HG03103 (cell line): ENCODE results near the gene FUT6.

Experiments
- ATAC-seq: cut with Tn5 transposase; IDR thresholded peaks from one replicate; pipeline ENCODE4 v1.9.1; 2021; ENCODE audit warnings: low read depth; ENCODE audit not compliant: unreplicated experiment

The FUT6 gene

DNA sequence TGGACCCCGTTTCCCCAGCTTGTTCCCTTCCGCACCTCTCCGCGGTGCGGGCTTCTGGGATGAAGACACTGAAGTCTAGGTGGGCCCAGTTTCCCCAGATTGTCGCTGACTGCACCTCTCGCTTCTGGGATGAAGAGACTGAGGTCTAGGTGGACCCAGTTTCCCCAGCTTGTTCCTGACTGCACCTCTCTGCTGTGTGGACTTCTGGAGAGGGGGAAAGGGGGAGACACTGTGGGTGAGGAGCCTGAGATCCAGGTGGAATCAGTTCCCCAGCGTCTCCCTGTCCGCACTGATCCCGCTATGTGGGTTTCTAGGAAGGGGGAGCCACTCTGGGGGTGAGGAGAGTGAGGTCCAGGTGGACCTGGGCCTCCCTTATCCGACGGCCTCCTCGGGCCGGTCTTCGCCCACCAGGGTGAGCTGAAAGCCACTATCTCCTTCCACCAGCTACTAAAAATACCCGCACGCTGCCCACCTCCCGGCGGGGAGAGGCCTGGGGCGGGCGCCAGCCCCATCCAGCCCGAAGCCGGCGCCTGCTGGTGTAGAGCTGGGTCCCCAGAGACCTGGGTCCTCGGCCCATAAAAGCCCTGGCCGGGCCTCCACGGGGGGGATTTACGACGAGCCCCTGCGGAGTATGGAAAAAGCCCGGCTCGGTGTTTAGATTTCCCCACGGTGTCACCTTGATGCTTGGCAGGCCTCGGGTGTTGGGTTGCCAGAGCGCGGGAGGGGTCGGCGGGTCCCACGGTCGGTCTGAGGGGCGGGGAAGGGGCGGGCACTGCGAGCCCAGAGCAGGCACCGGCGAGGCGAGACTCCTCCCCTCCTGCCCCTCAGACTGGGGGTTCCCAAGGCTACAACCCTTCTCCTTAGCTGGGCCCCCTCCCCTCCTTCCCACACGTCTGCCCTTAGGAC is 10.6 kb downstream of the FUT6 start:
- ATAC-seq = no peak

DNA sequence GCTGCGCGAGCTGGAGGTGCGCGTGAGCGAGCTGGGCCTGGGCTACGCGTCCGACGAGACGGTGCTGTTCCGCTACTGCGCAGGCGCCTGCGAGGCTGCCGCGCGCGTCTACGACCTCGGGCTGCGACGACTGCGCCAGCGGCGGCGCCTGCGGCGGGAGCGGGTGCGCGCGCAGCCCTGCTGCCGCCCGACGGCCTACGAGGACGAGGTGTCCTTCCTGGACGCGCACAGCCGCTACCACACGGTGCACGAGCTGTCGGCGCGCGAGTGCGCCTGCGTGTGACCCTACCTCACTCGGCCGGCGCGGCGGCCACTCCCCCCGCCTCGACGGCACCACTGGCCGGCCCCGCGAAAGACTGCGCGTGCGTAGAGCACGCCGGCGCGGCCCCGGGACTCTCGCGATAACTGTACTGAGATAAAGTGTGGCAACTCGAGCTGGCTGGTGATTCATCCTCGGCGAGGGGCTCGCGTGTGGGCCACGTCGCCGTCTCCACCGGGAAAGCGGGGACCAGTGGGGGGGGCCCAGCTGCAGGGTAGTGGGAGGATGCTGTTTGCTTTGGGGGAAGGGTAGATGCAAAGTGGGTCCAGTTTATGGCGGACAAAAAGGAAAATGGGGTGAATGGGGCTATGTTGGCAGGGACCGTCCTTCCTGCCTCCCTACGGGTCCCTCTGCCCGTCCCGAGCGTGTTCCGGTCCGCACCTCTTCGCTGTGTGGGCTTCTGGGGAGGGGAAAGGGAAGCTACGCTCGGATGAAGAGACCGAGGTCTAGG is 11.4 kb downstream of the FUT6 start:
- ATAC-seq = peak; percentile 52

DNA sequence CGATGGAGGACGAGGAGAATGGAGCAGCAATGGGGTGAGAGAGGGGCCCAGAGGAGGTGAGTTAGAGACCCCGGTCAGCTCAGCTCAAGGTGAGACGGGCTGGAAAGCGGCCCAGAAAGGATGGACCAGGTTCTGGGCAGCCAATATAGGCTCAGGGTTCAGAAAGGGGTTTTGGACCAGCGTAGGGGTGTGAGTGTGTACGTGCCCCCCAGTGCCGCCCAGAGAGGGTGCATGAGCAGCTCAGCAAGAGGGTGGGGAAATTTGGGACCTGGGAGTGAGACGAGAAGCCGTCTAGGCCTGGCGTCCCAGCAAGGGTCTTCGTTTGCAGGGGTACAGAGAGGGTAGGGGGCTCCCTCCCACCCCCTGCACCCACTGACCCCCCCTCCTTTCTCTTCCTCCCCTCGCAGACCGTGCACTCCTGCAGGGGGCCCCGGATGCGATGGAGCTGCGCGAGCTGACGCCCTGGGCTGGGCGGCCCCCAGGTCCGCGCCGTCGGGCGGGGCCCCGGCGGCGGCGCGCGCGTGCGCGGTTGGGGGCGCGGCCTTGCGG is 12.1 kb downstream of the FUT6 start:
- no peak for ATAC-seq

DNA sequence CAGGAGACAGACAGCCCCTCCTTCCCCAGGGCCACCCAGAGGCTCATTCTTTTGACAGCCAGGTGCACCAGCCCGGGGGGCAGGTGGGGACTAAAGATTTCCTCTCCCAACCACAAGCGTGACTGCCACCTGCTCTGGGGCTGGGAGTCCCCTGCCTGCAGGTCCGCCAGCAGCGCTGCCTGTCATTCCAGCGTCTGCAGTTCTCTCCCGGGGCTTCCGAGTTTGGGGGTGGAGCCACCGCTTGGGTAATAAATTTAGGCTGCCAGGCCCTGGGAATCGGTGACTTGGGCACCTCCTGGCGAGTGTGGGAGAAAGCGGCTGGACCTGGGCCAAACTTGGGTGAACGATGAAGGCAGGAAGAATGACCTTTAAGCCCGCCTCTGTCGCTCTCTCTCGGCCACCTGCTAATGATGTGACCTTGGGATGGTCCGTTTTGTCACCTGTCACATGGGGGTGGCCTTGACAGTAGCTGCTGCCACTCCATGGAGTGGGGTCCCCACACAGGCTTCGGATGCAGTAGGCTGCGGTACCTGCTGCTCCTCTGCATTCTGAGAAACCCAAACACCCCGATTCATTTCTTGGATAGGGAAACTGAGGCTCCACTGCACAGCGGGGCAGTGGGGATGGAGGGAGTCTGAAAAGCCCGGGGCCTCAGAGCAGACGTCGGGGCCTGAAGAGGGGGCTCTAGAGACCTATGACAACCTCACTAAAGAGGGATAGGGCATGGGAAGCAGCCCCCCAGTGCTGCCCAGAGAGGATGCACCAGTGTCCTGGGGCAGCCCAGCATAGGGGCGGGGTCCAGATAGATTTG is 12.8 kb downstream of the FUT6 start:
- ATAC-seq = no peak

DNA sequence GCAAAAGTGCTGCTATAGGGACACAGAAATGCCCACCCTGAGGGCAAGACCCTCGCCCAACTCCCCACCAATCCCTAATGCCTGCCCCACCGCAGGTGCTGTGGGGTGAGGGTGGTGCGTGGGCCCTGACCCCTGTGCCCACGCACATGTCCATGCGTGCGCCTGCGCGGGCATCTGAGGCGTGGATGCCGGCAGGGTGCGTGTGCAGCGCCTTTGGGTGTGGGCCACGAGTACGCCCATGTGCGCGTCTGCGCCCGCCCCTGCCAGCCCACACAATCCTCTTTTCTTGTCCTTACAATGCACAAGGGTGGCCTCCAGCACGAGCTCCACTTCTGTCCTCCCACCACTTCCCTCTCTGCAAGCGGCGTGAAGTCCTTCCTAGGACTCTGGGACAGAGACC is 14.3 kb downstream of the FUT6 start:
- no peak for ATAC-seq

DNA sequence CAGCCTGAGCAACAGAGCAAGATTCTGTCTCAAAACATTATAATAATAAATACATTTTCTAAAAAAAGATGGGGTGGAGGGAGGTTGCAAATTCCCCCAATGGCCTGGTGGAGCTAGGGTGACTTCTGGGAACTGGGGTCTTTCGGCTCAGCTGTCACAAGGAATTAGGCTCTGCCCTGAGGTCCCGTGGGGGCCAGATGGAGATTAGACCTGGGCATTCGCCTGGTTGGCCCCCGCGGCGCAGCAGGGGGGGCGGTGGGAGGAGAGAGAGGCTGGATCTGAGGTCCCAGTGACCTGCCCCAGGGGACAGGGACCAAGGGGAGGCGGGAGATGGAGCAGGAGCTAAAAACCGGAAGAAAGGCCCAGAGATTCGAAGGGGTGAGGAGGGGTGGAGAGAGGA is 14.8 kb downstream of the FUT6 start:
- ATAC-seq = no peak

DNA sequence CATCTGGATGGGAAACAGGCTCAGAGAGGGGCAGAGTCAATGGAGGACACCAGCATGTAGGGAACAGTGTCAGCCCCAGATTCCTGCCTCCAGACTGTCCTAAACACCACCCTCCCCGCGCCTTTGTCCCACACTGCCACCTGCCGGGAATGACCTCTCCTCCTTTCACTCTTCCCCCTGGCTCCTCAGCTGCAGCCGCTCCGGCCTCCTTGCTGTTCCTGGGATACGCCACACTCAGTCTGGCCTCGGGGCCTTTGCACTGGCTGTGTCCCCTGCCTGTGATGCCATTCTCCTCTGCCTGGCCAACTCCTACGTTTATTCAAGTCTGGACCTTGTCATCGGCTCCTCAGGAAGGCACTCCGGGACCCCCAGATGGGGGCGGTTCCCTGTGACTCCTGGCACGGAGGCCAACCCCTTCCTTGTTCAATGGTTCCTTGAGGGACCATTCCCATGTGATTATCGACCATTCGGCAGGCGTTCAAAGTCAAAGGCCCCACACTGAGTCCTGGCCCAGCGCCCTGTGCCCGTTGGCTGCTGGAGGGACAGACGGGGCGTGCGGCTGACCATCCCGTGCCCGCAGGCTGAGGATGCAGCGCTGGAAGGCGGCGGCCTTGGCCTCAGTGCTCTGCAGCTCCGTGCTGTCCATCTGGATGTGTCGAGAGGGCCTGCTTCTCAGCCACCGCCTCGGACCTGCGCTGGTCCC is 15.8 kb downstream of the FUT6 start:
- no peak for ATAC-seq

DNA sequence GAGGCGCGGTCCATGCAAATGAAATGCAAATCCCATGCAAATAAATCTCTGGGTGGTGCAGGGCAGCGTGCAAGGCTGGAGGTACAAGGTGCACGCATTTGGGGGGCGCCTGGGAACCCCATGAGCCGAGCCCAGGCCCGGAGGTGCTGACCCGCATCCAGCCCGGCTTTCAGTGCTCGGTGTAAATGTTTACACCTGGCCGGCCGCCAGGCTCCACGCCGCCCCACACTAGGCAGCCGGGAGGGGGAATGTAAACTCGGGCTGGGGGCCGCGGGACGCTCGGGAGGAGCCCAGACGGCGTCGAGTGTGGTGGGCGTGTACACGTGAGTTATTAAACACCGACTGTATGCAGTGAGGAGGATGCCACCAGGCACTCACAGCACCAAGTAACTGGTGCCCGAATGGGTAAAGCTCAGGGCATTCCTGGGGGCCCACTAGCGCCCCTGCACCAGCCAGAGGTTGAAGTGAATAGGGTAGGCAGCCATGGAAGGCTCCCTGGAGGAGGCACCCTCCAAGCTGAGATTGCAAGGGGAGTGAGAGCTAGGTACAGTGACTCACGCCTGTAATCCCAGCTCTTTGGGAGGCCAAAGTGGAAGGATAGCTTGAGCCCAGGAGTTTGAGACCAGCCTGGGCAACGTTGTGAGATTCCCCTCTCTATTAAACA is 17.2 kb downstream of the FUT6 start:
- no peak for ATAC-seq

DNA sequence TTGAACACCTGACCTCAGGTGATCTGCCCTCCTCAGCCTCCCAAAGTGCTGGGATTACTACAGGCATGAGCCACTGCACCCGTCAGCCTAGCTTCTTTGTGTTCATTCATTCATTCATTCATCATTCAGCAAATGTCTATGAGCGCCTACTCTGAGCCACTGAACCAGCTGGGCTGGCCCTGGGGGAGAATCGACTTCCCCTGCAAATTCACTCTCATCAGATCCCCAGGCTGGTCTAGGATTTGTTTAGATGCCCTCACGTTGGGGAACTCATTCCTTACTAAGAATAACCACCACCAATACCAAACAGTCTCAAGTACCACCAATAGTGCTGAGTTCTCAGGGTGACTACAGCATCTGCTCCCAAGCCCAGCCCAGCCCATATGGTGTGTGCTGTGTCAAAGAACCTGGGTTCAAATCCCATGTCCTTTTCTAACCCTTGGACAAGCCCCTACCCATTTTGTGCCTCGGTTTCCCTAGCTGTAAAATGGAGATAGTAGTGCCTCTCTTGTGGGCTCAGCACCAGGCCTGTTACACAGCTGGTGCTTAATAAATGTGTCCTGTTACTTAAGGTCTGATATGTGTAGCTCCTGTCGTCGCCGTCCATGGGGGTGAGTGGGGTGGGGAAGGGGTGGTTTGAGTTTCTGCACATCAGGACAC is 17.9 kb downstream of the FUT6 start:
- no peak for ATAC-seq

DNA sequence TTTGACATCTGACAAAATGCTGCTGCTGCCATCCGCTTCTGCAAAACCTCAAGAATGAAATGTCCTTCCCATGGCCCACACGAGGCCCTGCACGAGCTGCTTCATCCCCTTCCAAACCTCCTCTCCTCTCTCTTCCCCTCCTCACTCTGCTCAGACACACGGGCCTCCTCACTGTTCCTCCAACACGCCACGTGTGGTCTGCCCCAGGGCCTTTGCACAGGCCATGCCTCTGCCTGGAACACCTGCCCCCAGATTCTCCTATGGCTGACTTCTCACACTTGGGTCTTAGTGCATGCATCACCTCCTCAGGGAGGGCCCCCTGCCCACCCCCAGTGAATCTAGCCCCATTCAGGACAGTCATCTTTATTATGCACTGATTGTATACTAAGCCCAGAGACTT is 18.7 kb downstream of the FUT6 start:
- ATAC-seq = no peak

DNA sequence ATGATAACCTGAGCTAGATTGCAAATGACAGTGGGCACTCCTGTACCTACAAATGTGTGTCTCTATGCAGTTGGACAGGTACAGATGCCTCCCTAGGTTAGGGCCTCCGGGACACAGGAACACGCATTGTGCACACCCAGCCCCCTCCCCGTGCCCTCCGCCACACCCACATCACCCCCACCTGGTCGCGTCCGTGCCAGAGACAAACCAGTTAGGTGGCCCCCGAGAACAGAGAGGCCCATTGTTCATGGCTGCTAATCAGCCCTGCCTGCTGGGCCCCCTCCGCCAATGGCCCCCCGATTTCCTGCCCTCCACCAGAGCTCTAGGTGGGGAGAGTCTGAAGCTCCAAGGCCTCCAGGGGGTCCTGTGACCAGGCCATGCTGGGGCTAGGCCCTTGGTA is 20.9 kb downstream of the FUT6 start:
- no peak for ATAC-seq

DNA sequence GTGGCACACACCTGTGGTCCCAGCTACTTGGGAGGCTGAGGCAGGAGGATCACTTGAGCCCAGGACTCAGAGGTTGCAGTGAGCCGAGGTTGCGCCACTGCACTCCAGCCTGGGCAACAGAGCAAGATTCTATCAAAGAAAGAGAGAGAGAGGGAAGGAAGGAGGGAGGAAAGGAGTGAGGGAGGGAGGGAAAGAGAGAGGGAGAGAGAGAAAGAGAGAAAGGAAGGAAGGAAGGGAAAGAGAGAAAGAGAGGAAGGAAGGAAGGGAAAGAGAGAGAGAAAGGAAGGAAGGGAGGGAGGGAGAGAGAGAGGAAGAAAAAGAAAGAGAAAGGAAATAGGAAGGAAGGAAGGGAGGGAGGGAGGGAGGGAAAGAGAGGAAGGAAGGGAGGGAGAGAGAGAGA is 22.3 kb downstream of the FUT6 start:
- ATAC-seq = no peak

DNA sequence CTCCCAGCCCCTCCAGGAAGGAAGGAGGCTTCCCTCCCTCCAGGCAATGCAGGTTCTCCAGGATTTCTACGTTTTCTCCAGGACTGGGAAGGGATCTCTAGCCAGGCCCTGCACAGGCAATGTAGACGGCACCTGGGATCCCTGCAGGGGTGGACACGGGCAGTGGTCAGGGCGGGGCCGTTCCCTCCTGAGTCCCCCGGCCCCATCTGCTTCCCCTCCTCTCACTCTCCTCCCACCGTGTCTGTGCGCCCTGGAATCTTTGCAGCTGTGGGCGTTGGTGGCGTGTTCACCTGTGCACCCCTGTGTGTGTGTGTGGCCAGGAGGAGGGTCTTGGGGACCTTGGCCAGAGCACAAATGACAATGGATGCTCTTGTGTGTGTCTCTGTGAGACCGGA is 24.7 kb downstream of the FUT6 start:
- no peak for ATAC-seq

DNA sequence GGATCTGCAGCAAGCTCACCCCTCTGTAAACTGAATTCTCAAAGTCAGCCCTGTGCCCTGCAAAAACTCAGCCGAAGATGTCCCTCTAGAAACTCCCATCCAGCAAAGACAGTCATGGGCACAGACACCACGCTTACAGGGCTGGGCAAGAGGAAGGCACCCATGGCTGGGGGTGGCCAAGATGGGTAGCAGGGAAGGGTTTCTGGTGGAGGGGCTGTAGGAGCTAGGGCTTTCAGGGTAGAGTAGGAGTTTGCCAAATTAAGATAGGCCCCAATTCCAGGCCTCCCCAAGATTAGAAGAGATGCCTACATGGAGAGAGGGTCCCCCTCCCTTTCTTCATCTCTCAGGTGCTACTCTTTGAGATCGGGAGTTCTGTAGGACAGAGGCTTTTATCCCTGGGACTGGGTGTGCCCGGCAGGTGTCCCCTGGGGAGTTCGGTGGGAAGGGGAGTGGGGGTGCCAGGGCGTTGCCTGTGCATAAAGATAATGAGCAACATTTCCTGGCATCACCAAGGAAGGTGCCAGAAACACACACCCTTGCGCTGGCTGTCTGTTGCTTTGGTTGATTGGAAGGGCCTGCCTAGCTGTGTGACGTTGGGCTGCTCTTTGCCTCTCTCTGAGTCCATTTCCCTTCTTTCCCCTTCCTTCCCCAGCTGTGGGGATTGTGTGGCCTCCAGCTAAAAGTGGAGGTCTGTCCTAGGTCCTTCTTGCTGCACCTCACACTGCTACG is 25.2 kb downstream of the FUT6 start:
- ATAC-seq = no peak

DNA sequence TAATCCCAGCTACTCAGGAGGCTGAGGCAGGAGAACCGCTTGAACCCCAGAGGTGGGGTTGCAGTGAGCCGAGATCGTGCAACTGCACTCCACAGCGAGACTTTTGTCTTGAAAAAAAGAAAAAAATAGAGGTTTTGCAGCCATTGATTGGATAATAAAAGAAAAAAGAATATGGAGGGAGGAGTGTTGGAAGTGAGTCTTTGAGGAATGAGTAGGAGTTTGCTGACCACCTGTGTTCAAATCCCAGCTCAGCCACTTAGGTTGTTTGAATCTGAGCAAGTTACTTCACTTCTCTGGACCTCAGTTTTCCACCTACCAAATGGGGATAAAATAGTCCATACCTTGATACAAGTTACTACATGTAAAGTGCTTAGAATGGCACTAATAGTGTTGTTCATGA is 28.4 kb downstream of the FUT6 start:
- ATAC-seq = no peak

DNA sequence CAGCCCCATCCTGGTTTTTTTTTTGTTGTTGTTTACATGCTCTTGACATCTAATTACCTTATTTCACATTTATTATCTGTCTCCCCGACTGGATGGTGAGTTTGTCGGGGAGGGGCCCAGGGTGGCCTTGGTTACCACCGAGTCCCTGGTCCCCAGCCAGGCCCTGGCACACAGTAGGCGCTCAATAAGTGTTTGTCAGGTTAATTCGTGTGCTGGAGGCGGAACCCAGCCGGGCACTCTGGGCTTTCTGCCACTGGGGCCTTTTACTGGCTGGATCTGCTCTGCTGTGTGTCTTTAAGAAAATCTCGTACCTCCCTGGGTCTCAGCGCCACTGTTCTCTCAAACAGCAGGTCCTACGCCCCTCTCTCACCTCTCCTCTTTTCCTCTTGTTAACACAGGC is 30.0 kb downstream of the FUT6 start:
- ATAC-seq = no peak

DNA sequence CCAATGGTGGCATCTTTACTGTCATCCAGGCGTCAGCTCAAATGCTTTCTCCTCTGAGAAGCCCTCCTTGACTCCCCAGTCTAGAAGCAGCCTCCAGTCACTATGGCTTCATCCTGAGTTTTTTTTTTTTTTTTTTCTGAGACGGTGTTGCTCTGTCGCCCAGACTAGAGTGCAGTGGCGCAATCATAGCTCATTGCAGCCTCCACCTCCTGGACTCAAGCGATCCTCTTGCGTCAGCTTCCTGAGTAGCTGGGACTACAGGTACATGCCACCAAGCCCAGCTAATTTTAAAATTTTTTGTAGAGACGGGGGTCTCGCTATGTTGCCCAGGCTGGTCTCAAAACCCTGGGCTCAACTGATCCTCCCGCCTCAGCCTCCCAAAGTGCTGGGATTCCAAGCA is 30.4 kb downstream of the FUT6 start:
- ATAC-seq = no peak

DNA sequence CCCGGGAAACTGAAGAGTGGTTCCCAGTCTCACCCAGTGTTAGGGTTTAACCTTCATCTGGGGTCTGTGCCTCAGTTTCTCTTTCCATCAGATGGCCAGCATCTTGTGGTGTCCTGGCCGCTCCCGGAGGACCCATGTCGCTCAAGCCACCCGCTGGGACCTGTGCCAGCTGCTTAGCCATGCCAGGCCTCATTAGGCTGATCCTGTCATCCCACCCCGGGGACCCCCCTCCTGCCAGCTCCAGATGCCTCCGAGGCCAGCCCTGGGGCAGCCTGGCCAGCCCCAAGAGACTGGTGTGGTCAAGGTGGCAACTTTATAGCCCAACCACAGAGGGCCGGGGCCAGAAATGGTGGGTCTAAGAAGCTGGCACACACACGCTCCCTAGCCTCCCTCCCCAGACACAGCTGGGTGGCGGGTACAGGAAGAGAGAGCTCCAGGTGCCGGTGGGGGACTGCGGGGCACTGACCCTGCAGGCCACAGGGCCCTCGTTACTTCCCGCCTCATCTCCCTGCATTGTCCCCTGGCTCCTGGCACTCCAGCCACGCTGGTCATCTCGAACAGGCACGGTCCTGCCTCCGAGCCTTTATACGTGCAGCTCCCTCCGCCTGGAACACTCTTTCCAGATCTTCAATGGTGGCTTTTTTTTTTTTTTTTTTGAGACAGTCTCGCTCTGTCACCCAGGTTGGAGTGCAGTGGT is 31.2 kb downstream of the FUT6 start:
- ATAC-seq = no peak
